Measurements from ENCODE around the gene MASP1. TPM values are rescaled to one million over a fixed set of nuclear protein-coding genes. Genes with fewer than 3 reads are reported as not detected.

MASP1 gene
- polyA plus RNA-seq, 10 donors: 4.2 to 12.9 (median 7.7) TPM

- no peak for DNase-seq
Measured at GRCh38 chr3:187191271-187191670, 100.3 kb downstream of the MASP1 start.

GRCh38 chr3:187188931-187189330 is 102.6 kb downstream of the MASP1 start:
- no peak for DNase-seq

GRCh38 chr3:187186801-187187421 is 104.6 kb downstream of the MASP1 start:
- peak in 2 of 3 donors; percentile 31 to 36 for DNase-seq

GRCh38 chr3:187186375-187186774 is 105.2 kb downstream of the MASP1 start:
- DNase-seq: no peak

- no peak for DNase-seq
Measured at GRCh38 chr3:187185759-187186158, 105.8 kb downstream of the MASP1 start.

Other genes with a start within 250 kb of the MASP1 start
- 10 to 100 TPM in 4 of 10 donors, 1 to 10 TPM in 6; 6.2 to 17.3 (median 9.4) TPM for gene RPL39L, start 152.2 kb downstream of the MASP1 start, polyA plus RNA-seq (ENCODE audit: insufficient read length in 10 of 10)
- gene RTP1, start 94.3 kb downstream of the MASP1 start, polyA plus RNA-seq (ENCODE audit: insufficient read length in 10 of 10): under 1 TPM in 5 of 10 donors, not detected in 5; 0.09 to 0.39 (median 0.13) TPM
- gene RTP4, start 76.6 kb upstream of the MASP1 start, polyA plus RNA-seq (ENCODE audit: insufficient read length in 10 of 10): under 1 TPM; 0.11 to 0.60 (median 0.27) TPM

All from muscle of back (tissue), 11 donors.